ENCODE data around the gene IGFBP4. TPM values are rescaled to one million over a fixed set of nuclear protein-coding genes. Genes with fewer than 3 reads are reported as not detected.

Gene IGFBP4
- total RNA-seq, 1 donor from 2014 or later = 381 TPM

- no peak for TF ChIP-seq CTCF (IDR thresholded peaks at IDR 0.05)
- Histone ChIP-seq H3K27ac (peak overlapping the region; percentile 17), H3K9me3 (no peaks in the 10 kb centered on the region), H3K36me3 (no peaks in the 10 kb centered on the region), H3K4me1 (peaks cover 11% of the 10 kb centered on the region), H3K27me3 (no peaks in the 10 kb centered on the region), H3K4me3 (no peak overlapping the region)
- DNase-seq (no peak), ATAC-seq (no peak)
- intact Hi-C loops (cut with DNase I) = loop anchor here (5.0 kb wide), 1 partner anchor 52 kb away; no protein-coding TSS in a partner anchor
These were observed 36.7 kb downstream of the IGFBP4 start for GRCh38 chr17:40479754-40480480.

DNA sequence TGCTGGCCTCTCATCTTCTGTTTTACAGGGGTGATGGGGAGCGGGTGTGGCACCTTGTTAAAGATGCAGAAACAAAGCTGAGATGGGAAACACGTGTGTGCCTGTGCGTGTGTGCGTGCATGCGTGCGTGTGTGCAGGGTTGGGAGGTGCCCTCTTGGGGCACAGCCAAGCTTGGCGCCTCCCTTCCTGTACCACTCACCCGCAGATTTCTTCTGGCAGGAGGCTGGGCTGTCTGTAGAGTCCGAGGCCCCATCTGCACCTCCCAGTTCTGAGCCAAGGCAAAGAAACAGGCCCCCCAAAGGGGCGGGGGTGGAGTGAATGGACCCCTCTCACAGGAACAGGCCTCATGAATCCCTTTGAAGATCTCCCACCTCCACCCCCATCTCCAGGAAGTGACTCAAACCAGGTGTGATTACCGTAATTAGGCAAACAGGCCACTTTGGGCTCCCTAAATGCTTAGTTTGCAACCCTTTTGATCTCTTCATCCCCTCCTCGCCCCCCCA, 37.3 kb downstream of the IGFBP4 start:
- H3K36me3 ChIP-seq = no peaks in the 10 kb centered on the region
- no peaks in the 10 kb centered on the region for H3K9me3 ChIP-seq
- TF ChIP-seq CTCF (IDR thresholded peaks at IDR 0.05) = no peak
- DNase-seq (no peak), ATAC-seq (peak; percentile 48)
- no peak overlapping the region for H3K27ac ChIP-seq
- H3K4me1 ChIP-seq = peaks cover 14% of the 10 kb centered on the region
- H3K27me3 ChIP-seq = no peaks in the 10 kb centered on the region
- no peak overlapping the region for H3K4me3 ChIP-seq
- intact Hi-C loops (cut with DNase I) = no loop called here

DNA sequence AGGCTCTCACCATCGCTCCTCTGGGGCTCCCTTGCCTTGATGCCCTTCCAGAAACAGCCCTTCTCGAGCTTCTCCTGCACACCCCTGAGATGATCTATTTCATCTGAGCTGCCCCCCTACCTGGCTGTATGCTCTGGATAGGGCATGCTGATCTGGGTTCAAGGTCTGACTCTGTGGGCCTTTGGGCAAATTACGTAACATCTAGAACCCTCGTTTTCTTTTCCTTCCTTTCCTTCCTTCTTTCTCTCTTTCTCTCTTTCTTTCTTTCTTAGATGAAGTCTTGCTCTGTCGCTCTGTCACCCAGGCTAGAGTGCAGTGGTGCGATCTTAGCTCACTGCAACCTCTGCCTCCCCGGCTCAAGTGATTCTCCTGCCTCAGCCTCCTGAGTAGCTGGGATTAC, 37.9 kb downstream of the IGFBP4 start:
- H3K27ac ChIP-seq = no peak overlapping the region
- no peak for TF ChIP-seq CTCF (IDR thresholded peaks at IDR 0.05)
- no peaks in the 10 kb centered on the region for H3K36me3 ChIP-seq
- no peak for ATAC-seq
- peaks cover 10% of the 10 kb centered on the region for H3K4me1 ChIP-seq
- H3K27me3 ChIP-seq = no peaks in the 10 kb centered on the region
- H3K9me3 ChIP-seq = no peaks in the 10 kb centered on the region
- intact Hi-C loops (cut with DNase I) = no loop called here
- H3K4me3 ChIP-seq = no peak overlapping the region
- DNase-seq = no peak

DNA sequence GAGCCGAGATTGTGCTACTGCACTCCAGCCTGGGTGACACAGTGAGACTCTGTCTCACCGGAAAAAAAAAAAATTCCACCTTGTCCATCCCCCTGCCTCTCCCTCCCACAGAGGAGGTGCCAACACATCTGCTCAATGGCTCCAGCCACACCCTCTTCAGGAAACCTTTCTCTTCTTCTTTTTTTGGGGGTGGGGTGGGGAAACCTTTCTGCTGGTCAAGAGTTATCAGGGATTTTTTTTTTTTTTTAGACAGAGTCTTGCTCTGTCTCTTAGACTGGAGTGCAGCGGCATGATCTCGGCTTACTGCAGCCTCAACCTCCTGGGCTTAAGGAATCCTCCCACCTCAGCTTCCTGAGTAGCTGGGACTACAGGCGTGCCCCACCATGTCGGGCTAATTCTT, 39.5 kb downstream of the IGFBP4 start:
- ATAC-seq (no peak), DNase-seq (no peak)
- H3K27ac ChIP-seq = no peak overlapping the region
- H3K36me3 ChIP-seq = no peaks in the 10 kb centered on the region
- H3K9me3 ChIP-seq = no peaks in the 10 kb centered on the region
- H3K27me3 ChIP-seq = no peaks in the 10 kb centered on the region
- intact Hi-C loops (cut with DNase I) = no loop called here
- peaks cover 19% of the 10 kb centered on the region for H3K4me1 ChIP-seq
- no peak overlapping the region for H3K4me3 ChIP-seq
- TF ChIP-seq CTCF (IDR thresholded peaks at IDR 0.05) = no peak

GRCh38 chr17:40483679-40484078, 40.4 kb downstream of the IGFBP4 start:
- Histone ChIP-seq H3K27me3 (no peaks in the 10 kb centered on the region), H3K4me1 (peaks cover 19% of the 10 kb centered on the region), H3K27ac (no peak overlapping the region), H3K4me3 (no peak overlapping the region), H3K36me3 (no peaks in the 10 kb centered on the region), H3K9me3 (no peaks in the 10 kb centered on the region)
- TF ChIP-seq CTCF (IDR thresholded peaks at IDR 0.05) = no peak
- intact Hi-C loops (cut with DNase I) = no loop called here
- ATAC-seq (no peak), DNase-seq (no peak)
